AG04449 (cell line): ENCODE results near the gene MPC1L.
"Not testable (repeated sequence)": the region's sequence is repeated elsewhere in the genome, so short reads cannot be mapped to it uniquely, and the experiment has no call there.

ENCODE experiments used
- CTCF ChIA-PET: fragments of 350-600 bp; formaldehyde crosslinking; extraction: SDS; loops from one replicate; lab custom pipeline; 2021; ENCODE audit warnings: antibody characterized with exemption; lab: Yijun Ruan, JAX
- POLR2A ChIA-PET: fragments of 400-600, 350-600 bp; formaldehyde crosslinking; extraction: SDS; loops from one replicate; lab custom pipeline; 2020; ENCODE audit warnings: antibody characterized with exemption, inconsistent platforms; lab: Yijun Ruan, JAX
- DNase-seq: peaks from one replicate; pipeline ENCODE4 v3.0.0-alpha.2; 2010; ENCODE audit warnings: low read depth, low spot score
- H3K4me3 ChIP-seq: 2 replicates; pipeline ENCODE4 v1.5.1; 2011; ENCODE audit warnings: low read depth, mild to moderate bottlenecking, control low read depth, low read length
- CTCF ChIP-seq: IDR thresholded peaks from one replicate; pipeline ENCODE4 v1.5.1; 2011; ENCODE audit warnings: mild to moderate bottlenecking, moderate library complexity, low read length, control low read depth, inconsistent platforms; ENCODE audit not compliant: insufficient read depth; ENCODE audit errors: missing control alignments

Gene MPC1L

GRCh38 chrX:40579900-40580536, 43.2 kb upstream of the MPC1L start:
- ChIA-PET POLR2A (interaction anchor here (0.7 kb wide), 1 partner anchor 105 kb away, joined by 3 read pairs; no protein-coding TSS in a partner anchor), CTCF (no interaction called here)
- TF ChIP-seq CTCF: no peak
- peak overlapping the region; percentile 80 for H3K4me3 ChIP-seq
- no peak for DNase-seq

DNA sequence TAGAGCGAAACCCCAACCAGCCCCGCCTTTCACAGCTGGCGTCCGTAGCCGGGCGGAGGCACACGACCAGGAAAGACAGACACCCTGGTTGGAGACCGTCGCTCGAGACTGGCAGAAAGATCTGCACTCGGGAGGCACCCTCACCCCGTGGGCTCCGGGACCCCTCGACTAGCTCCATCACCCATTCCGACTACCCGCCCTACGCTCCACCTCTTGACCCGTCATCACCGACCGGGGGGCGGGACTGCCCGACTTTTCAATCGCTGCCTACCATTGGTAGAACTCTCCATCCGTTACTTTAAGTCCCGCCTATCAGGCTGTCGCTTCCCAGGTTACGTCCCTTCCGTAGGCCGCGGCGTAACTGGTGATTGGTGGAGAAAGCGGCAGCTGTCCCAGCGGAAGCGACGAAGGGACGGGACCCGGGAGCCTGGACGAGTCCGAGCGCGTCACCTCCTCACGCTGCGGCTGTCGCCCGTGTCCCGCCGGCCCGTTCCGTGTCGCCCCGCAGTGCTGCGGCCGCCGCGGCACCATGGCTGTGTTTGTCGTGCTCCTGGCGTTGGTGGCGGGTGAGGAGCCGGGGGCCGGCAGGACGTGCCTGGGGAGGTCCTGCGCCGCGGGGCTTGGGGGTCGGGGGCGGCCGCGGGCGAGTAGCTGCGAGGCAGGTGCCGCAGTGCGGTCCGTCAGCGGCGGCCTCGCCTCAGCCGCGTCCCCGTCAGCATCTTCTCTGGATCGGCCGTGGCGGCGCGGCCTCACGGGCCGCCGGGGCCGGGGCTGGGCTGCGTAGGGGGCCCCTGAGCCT, 42.5 kb upstream of the MPC1L start, which contains the start of gene ATP6AP2:
Gene ATP6AP2 (plus strand): TSS at position 434 of the 799 bp plus-strand sequence. CDS start 96 bp downstream, at position 530.
- ChIA-PET POLR2A (no interaction called here), CTCF (no interaction called here)
- TF ChIP-seq CTCF: no peak
- DNase-seq: peak; percentile 49
- H3K4me3 ChIP-seq: peak within 1 kb of the TSS; percentile 80

- DNase-seq: no peak
- ChIA-PET CTCF (no interaction called here), POLR2A (no interaction called here)
- no peak for TF ChIP-seq CTCF
- peak overlapping the region; percentile 80 for H3K4me3 ChIP-seq
Observed at GRCh38 chrX:40581336-40581920, 41.8 kb upstream of the MPC1L start.

- H3K4me3 ChIP-seq, DNase-seq, POLR2A ChIA-PET, CTCF ChIA-PET: not testable (repeated sequence)
Observed at GRCh38 chrX:40582178-40582577, 41.0 kb upstream of the MPC1L start.

DNA sequence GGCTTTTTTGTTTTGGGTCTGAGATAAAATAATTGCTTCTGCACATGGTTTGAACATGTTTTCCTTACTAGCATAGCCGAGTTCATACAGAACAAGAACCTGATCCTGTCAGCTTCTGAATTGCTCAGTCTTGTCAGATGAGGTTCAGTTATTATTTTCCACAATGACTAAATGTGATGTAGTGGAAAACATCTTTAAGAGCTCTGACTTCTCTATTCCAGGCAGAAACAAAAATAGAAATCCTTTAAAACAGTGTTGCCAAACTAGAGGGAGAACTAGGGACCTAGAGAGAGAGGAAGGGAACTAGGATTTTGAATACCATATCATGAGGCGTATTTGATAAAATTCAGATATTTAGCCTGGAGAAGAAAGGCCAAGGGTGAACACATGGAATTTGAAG, 40.4 kb upstream of the MPC1L start:
- no peak for DNase-seq
- TF ChIP-seq CTCF: no peak
- CTCF ChIA-PET: no interaction called here
- no peak overlapping the region for H3K4me3 ChIP-seq
- POLR2A ChIA-PET: no interaction called here

DNA sequence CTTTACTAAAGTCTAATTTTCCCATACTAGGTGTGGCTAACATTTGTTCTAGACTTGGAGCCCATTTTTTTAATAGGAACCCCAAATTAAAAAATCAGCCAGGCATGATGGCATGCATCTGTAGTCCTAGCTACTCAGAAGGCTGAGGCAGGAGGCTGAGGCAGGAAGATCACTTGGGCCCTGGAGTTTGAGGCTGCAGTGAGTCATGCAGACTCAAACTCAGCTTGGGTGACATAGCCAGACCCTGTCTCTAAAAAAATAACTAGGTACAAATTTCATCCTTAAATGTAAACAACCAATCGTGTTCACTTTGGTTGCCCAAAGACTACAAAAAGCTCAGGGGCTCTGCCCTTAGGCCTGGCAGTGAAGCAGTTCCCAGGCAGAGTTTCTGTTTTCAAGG, 35.6 kb upstream of the MPC1L start:
- DNase-seq, POLR2A ChIA-PET, H3K4me3 ChIP-seq, CTCF ChIA-PET: not testable (repeated sequence)

DNA sequence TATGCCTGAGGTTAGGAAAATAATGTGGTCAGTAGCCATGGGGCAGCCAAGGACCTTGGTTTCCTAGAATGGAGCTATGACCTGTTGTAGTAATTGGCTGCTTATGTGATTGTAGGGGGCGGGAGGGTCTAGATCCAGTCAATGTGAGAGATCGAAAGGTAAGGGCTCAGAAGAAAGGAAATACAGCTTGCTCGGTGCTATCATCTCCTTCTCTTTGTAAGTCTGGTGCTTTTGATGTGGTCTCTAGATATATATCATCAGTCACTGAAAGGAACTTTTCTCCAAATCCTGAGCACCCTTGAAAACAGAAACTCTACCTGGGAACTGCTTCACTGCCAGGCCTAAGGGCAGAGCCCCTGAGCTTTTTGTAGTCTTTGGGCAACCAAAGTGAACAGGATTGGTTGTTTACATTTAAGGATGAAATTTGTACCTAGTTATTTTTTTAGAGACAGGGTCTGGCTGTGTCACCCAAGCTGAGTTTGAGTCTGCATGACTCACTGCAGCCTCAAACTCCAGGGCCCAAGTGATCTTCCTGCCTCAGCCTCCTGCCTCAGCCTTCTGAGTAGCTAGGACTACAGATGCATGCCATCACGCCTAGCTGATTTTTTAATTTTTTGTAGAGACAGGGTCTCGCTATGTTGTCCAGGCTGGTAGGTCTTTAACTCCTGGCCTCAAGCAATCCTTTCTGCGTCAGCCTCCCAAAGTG, 33.5 kb upstream of the MPC1L start:
- CTCF ChIA-PET: interaction anchor here (0.9 kb wide), 1 partner anchor 16 kb away, joined by 3 read pairs; no protein-coding TSS in a partner anchor
- POLR2A ChIA-PET, H3K4me3 ChIP-seq, DNase-seq: not testable (repeated sequence)
